ENCODE measurements around the gene COG3.

DNA sequence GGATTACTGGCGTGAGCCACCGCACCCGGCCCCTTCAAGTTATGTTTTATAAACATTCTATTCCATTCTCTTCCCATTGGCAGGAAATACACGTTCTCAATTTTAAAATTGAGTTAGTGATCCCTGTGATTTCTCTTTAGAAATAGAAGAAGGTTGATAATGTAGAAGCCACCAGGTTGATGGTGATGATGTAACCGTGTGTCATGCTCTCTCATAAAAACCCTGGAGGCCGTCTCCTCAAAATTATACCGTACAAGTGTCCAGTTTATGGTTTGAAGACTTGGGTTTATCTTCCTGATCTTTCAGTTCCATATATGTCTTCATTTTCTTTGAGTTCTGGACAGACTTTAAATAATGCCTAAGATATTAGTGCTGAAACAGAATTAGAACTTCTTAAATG is 32.2 kb downstream of the COG3 start:
- TF ChIP-seq CTCF (IDR thresholded peaks at IDR 0.05; ENCODE audit: low read length) (no peak), EZH2 (IDR thresholded peaks at IDR 0.05; ENCODE audit: borderline replicate concordance, low read length) (no peak)

Measured in OCI-LY1 (cell line).